Kidney epithelial cell (primary cell): Measurements from ENCODE around the gene PXK. TPM values are rescaled to one million over a fixed set of nuclear protein-coding genes. Genes with fewer than 3 reads are reported as not detected.
A peak's percentile ranks its signal among the peaks of the same experiment; 100 is the strongest.

Experiments
- DNase-seq: peaks from one replicate; pipeline ENCODE4 v3.0.0-alpha.2; 2010; ENCODE audit warnings: low read depth
- H3K27me3 ChIP-seq: 2 replicates; pipeline ENCODE4 v1.6.0; 2011; ENCODE audit warnings: low read length; ENCODE audit not compliant: control insufficient read depth, insufficient read depth
- H3K36me3 ChIP-seq: 2 replicates; pipeline ENCODE4 v1.5.1; 2011; ENCODE audit warnings: low read length; ENCODE audit not compliant: control insufficient read depth, insufficient read depth
- H3K4me3 ChIP-seq: 2 replicates; pipeline ENCODE4 v1.5.1; 2011; ENCODE audit warnings: low read depth, mild to moderate bottlenecking, control low read depth, low read length
- CTCF ChIP-seq: IDR thresholded peaks from 2 replicates; pipeline ENCODE4 v1.5.1; 2011; ENCODE audit warnings: mild to moderate bottlenecking, moderate library complexity, low read length, control low read depth, inconsistent platforms; ENCODE audit not compliant: insufficient read depth, poor library complexity, severe bottlenecking
- total RNA-seq: library from RNA; depleted of rRNA; stranded (reverse); fragments of >200 nt; gene quantifications from 2 replicates; pipeline ENCODE4 v1.2.3, GENCODE V29; 2015

Gene PXK
- total RNA-seq, 1 donor from 2014 or later: 13.2 TPM

- DNase-seq: peak; percentile 99
- no peaks in the 10 kb centered on the region for H3K27me3 ChIP-seq
- no peaks in the 10 kb centered on the region for H3K36me3 ChIP-seq
- H3K4me3 ChIP-seq: no peak overlapping the region
- no peak for TF ChIP-seq CTCF
These were observed 51.2 kb downstream of the PXK start for GRCh38 chr3:58383904-58384303.

GRCh38 chr3:58384381-58385090, 51.8 kb downstream of the PXK start:
- Histone ChIP-seq H3K36me3 (no peaks in the 10 kb centered on the region), H3K27me3 (no peaks in the 10 kb centered on the region), H3K4me3 (no peak overlapping the region)
- no peak for TF ChIP-seq CTCF
- no peak for DNase-seq

- H3K27me3 ChIP-seq: no peaks in the 10 kb centered on the region
- TF ChIP-seq CTCF: no peak
- no peak overlapping the region for H3K4me3 ChIP-seq
- H3K36me3 ChIP-seq: no peaks in the 10 kb centered on the region
- DNase-seq: peak; percentile 21
These were observed 54.1 kb downstream of the PXK start for GRCh38 chr3:58386626-58387365.

GRCh38 chr3:58387650-58388546, 55.2 kb downstream of the PXK start:
- Histone ChIP-seq H3K36me3 (no peaks in the 10 kb centered on the region), H3K4me3 (no peak overlapping the region), H3K27me3 (no peaks in the 10 kb centered on the region)
- no peak for DNase-seq
- TF ChIP-seq CTCF: no peak

- DNase-seq: no peak
- Histone ChIP-seq H3K36me3 (no peaks in the 10 kb centered on the region), H3K27me3 (no peaks in the 10 kb centered on the region)
These were observed 55.9 kb downstream of the PXK start for GRCh38 chr3:58388550-58389091.

More at GRCh38 chr3:58388550-58389091, 55.9 kb downstream of the PXK start:
- TF ChIP-seq CTCF: no peak
- no peak overlapping the region for H3K4me3 ChIP-seq
